Left cardiac atrium (tissue), 4 donors: ENCODE data around the gene TES. TPM values are rescaled to one million over a fixed set of nuclear protein-coding genes. Genes with fewer than 3 reads are reported as not detected.

Experiments used
- ATAC-seq, 2 donors: fragments of 200-7000 bp; cut with Tn5 transposase; one replicate each; pipeline ENCODE4 v1.9.1; 2020; ENCODE audit warnings: mild to moderate bottlenecking in 2 of 2, moderate library complexity in 2 of 2
- DNase-seq: peaks from one replicate; pipeline ENCODE4 v3.0.0-alpha.2; 2020
- intact Hi-C, 2 donors: fragments of 100-400 bp; cut with DNase I; formaldehyde crosslinking; loops; one replicate each; pipeline versions ENCODE4 v1.14.1 to v1.15.1; 2022 to 2023
- total RNA-seq, 2 donors: library from RNA; stranded (reverse); fragmentation: NEBNext Ultra II Directional; extraction: Animal tissue kit (Norgen Biotek cat#: 25700); gene quantifications; one replicate each; pipeline ENCODE4 v1.2.1, GENCODE V29; 2021
- donor health status: DM: no; HTN: yes; CAD: no.
- donor health status: DM: no; HTN: yes; CAD: no; lungs with severe emphysema.
- donor health status: DM: yes; HTN: yes; CAD: no.
- donor health status: Dilated cardiomyopathy.

TES gene
- total RNA-seq, 2 donors from 2014 or later = 22.5 to 27.6 TPM

DNA sequence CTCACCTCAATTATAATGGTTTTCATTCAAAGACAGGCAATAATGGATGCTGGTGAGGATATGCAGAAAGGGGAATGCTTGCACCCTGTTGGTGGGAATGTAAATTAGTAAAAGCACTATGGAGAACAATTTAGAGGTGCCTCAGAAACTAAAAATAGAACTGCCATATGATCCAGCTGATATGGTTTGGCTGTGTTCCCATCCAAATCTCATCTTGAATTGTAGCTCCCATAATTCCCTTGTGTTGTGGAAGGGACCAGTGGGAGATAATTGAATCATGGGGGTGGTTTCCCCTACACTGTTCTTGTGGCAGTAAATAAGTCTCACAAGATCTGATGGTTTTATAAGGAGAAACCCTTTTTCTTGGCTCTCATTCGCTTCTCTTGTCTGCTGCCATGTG, 87.7 kb downstream of the TES start:
- intact Hi-C loops = no loop called here
- DNase-seq (no peak), ATAC-seq (no peak)

DNA sequence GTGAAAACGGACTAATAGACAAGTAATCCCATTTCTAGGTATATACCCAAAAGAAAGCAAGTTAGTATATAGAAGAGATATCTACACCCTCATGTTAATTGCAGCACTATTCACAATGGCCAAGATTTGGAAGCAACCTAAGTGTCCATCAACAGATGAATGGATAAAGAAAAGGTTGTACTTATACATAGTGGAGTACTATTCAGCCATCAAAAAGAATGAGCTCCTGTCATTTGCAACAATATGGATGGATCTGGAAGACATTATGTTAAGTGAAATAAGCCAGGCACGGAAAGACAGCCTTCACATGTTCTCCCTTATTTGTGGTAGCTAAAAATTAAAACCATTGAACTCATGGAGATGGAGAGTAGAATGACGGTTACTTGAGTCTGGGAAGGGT, 88.2 kb downstream of the TES start:
- no peak for DNase-seq
- intact Hi-C loops = no loop called here
- ATAC-seq = no peak

- DNase-seq (no peak), ATAC-seq (peak in 1 of 2 donors; percentile 47)
- intact Hi-C loops = no loop called here
Observed at GRCh38 chr7:116305485-116306408, 95.4 kb downstream of the TES start.

DNA sequence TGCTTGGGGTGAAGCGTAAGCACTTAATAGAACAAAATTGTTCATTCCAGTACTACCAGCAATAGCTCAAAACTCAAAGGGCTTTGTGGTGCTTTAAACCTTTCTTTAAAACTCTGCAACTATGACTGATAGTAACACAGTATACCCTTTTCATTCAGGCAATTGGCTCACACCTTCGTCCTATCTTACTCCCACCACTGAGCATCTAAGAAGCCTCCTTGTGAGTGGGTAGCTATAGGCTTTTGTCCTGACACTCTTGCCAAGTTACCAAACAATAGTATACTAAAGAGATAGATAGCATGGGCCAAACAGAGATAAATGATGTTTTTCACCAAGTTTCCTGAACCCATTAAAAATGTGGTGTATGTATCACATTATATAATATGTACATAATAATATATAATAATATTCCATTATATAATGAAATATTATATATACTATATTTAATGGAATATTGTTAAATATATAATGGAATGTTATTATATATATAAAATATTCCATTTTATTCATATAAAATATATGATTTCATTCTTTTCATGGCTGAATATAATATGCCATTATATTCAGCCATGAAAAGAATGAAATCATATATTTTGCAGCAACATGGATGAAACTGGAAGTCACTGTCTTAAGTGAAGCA, 96.2 kb downstream of the TES start:
- intact Hi-C loops = no loop called here
- ATAC-seq (no peak), DNase-seq (no peak)

DNA sequence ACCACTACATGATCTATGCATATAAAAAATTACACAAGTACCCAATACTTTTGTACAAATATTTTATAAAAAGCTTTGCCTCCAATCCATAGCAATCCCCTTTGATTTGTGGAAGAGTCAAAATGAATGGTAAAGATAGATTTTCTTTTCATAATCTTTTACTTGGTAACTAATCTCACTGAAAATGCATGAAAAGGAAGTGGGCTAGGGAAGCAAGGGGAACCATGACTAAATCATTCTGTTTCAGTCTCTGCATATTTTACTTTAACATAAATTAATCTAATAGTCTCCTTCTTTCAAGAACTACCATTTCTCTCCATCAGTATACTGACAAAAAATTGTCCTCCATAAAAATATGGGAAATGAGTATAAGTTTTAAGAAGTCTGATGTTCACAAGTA, 96.9 kb downstream of the TES start:
- intact Hi-C loops = no loop called here
- ATAC-seq (no peak), DNase-seq (no peak)

Other genes starting within 250 kb of the TES start
- 1 to 10 TPM; 3.5 to 4.0 TPM for gene TFEC, start 179.8 kb upstream of the TES start, total RNA-seq